Measurements from ENCODE around the gene GALC. TPM values are rescaled to one million over a fixed set of nuclear protein-coding genes. Genes with fewer than 3 reads are reported as not detected.

Gene GALC
- total RNA-seq, 1 donor from 2014 or later: 7.3 TPM

DNA sequence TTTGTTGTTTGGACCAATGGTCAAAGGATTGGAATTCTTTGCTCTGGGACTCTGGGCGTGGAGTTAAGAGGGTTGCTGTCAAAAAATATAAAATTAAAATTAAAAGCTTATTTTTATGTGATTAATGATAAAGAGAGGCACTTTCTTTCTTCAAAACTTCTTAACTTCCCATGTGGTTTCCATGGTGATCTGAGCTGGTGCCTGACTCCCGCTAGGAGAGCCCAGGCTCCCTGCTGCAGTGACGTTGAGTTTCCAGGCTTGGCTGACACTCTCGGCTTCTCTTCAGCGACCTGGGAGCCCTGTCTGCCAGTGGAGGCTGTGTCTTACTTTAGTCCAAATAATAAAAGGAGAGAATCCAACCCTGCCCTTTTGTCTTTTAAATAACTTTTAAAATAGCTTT, 84.4 kb downstream of the GALC start:
- intact Hi-C loops (cut with micrococcal nuclease): no loop called here
- Mint-ChIP-seq H3K27me3 (peaks cover 7% of the 10 kb centered on the region), H3K4me1 (no peaks in the 10 kb centered on the region), H3K36me3 (ENCODE audit: low read depth) (no peaks in the 10 kb centered on the region), H3K9me3 (no peaks in the 10 kb centered on the region), H3K27ac (no peak overlapping the region), H3K4me3 (no peak overlapping the region)
- DNase-seq: no peak

DNA sequence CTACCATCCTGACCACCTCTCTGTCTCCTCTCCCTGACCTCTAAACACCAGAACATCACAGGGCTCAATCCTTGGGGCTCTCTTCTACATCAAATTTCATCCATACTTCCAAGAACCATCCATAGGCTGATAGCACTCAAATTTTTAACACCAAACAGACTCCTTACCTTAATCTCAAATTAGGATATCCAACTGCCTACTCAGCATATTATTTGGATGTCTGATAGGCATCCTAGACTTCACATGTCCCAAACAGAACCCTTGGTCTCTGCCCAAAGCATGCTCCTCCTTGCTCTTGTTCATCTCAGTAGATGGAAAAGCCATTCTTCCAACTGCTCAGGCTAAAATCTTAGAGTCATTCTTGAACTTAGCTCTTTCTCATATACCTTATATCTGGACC, 91.3 kb downstream of the GALC start:
- intact Hi-C loops (cut with micrococcal nuclease): no loop called here

DNA sequence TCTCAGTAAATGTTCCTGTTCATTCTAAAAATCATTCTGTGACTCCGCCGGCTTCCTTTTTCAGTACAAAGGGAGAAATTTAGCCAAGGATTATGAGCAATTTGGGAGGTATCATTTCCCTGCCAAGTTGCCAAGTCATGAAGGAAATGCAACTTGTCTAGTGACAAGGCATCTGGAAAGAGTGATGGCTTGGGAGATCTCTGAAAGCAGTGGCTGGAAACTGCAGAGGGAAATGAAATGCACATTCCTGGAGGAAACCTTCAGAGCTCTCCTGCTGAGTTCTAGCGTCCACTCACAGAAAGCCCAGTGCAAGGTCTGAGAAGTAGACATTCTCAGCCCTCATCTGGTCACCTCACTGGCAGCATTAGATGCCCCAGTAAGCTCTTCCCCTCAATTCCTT, 91.7 kb downstream of the GALC start:
- H3K4me1 Mint-ChIP-seq: no peaks in the 10 kb centered on the region
- H3K9me3 Mint-ChIP-seq: no peaks in the 10 kb centered on the region
- H3K36me3 Mint-ChIP-seq (ENCODE audit: low read depth): no peaks in the 10 kb centered on the region
- intact Hi-C loops (cut with micrococcal nuclease): no loop called here
- no peak overlapping the region for H3K4me3 Mint-ChIP-seq
- H3K27ac Mint-ChIP-seq: no peak overlapping the region
- no peak for DNase-seq
- H3K27me3 Mint-ChIP-seq: peaks cover 28% of the 10 kb centered on the region

More for the DNA sequence above, 91.3 kb downstream of the GALC start:
- Mint-ChIP-seq H3K4me3 (no peak overlapping the region), H3K36me3 (ENCODE audit: low read depth) (no peaks in the 10 kb centered on the region), H3K4me1 (no peaks in the 10 kb centered on the region), H3K9me3 (no peaks in the 10 kb centered on the region), H3K27me3 (peaks cover 25% of the 10 kb centered on the region), H3K27ac (no peak overlapping the region)
- no peak for DNase-seq

DNA sequence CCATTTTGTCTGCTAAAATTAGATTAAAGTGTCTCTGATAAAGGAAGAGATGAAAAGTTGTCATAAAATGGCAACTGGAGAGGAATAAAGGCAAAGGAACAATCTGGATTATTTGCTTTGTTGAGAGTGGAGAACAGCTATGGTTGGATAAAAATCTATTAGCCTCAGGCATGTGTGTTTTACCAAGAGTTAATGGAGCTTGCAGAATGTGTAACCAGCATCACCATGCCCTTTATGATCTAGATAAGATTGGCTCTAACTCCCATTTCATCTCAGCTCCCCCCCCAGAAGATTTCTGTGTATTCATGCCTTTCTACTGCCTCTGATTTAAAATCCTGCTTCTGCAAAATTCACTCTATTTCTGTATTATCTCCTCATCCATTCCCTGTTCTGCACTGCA, 93.8 kb downstream of the GALC start:
- no peak overlapping the region for H3K4me3 Mint-ChIP-seq
- H3K9me3 Mint-ChIP-seq: no peaks in the 10 kb centered on the region
- H3K36me3 Mint-ChIP-seq (ENCODE audit: low read depth): no peaks in the 10 kb centered on the region
- H3K27me3 Mint-ChIP-seq: peaks cover 28% of the 10 kb centered on the region
- no peaks in the 10 kb centered on the region for H3K4me1 Mint-ChIP-seq
- DNase-seq: no peak
- H3K27ac Mint-ChIP-seq: no peak overlapping the region
- intact Hi-C loops (cut with micrococcal nuclease): no loop called here

DNA sequence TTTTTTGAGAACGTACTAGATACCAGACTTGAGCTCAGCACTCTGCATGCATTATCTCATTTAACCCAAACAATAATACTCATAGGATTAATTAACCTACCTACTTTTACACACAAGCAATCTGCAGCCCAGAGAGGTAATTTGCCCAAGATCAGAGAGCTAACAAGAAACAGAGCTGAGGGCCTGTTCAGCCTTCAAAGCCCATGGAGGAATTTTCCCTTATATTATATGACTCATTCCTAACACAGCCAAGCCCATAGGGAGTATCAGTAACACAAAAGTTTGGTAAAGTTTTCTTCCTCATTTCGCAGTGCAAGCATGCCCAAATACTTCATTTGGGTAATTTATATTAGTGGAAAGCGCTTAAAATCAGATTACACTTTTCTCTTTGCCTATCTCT, 94.7 kb downstream of the GALC start:
- Mint-ChIP-seq H3K4me3 (no peak overlapping the region), H3K36me3 (ENCODE audit: low read depth) (no peaks in the 10 kb centered on the region), H3K27ac (no peak overlapping the region), H3K9me3 (no peaks in the 10 kb centered on the region), H3K4me1 (no peaks in the 10 kb centered on the region), H3K27me3 (peaks cover 29% of the 10 kb centered on the region)
- intact Hi-C loops (cut with micrococcal nuclease): no loop called here
- no peak for DNase-seq

DNA sequence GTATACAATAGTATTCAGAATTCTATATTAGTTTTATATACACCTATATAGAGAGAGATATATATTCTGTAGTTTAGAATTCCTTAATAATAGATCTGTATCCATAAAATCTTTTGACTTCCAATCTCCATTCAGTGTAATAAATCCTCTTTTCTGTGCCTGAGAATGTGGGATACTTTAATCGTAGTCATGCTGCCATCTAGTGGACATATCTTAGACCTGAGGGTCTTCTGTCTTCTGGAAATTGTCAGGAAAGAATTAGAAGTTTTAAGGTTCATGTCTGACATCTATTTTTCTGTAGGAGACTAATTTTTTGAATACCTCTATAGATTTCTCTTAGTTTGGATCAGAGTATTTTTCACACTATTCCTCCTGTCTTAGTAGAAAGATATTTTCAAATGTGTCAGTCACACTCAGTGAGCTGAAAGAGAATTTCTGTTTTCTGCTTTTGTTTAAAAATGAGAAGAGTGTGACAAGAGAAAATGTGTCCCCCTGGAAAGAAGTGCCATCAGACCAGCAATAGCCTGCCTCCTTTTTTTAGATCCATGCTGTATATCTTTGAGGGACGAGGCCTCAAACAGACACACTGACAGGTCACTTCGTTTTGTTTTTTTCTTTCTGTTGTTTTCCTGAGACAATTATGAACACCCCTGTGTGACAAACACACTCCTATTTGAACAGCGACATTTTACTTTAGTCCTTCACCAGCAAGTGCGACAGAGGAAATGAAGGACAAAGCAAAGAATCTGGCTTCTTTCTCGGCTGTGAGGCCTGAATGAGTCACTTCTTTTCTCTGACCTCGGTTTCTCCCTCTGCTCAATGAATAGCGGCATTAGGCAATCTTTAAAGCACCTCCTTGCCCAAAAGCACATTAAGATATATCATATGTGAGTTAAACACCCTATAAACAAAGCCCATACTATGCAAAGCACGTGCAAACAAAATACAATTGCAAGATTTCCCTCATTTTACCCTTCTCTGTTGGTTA, 96.3 kb downstream of the GALC start:
- intact Hi-C loops (cut with micrococcal nuclease): loop anchor here (1.0 to 2.0 kb wide), 2 partner anchors 91 to 152 kb away; no protein-coding TSS in a partner anchor
- peaks cover 29% of the 10 kb centered on the region for H3K27me3 Mint-ChIP-seq
- H3K4me3 Mint-ChIP-seq: no peak overlapping the region
- no peaks in the 10 kb centered on the region for H3K4me1 Mint-ChIP-seq
- peak; percentile 59 for DNase-seq
- H3K9me3 Mint-ChIP-seq: no peaks in the 10 kb centered on the region
- H3K27ac Mint-ChIP-seq: no peak overlapping the region
- no peaks in the 10 kb centered on the region for H3K36me3 Mint-ChIP-seq (ENCODE audit: low read depth)

DNA sequence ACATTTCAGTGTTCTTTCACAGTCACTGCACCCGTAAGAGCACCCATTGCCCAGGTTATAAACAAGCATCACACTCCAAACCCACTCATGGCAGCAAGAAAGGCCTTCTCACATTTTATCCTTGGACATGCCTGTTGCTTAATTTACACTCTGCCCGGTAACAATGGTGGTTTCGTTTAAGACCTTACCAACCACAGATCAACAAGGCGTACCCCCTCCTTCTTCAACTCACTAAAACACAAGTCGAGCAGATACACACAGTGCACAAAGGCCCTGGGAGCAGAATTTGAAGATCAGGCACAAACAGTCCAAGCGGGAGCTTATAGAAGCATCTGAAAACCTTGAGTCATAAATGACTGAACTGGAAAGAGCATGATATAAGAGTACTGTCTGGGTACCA, 98.1 kb downstream of the GALC start:
- H3K36me3 Mint-ChIP-seq (ENCODE audit: low read depth): no peaks in the 10 kb centered on the region
- no peaks in the 10 kb centered on the region for H3K9me3 Mint-ChIP-seq
- H3K4me1 Mint-ChIP-seq: no peaks in the 10 kb centered on the region
- no peak overlapping the region for H3K27ac Mint-ChIP-seq
- peaks cover 29% of the 10 kb centered on the region for H3K27me3 Mint-ChIP-seq
- no peak for DNase-seq
- intact Hi-C loops (cut with micrococcal nuclease): no loop called here
- H3K4me3 Mint-ChIP-seq: no peak overlapping the region

DNA sequence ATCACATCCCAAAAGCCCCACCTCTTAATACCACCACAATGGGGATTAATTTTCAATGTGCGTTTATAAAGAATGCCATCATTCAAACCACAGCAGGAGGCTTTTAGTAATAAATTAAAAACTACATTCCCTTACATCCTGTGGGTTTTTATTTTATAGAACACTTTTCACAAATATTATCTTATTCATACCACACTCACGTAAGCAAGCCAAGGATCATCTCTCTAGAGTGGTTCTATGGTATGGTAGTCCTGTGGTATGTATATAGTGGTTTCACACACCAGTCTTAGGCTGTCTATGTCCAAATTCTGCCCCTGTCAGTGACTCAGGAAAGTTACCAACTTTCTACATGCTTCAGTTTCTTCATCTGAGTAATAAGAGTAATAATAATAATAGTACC, 100.2 kb downstream of the GALC start:
- intact Hi-C loops (cut with micrococcal nuclease): no loop called here
- Mint-ChIP-seq H3K27ac (no peak overlapping the region), H3K4me3 (no peak overlapping the region), H3K27me3 (peaks cover 18% of the 10 kb centered on the region), H3K4me1 (no peaks in the 10 kb centered on the region), H3K36me3 (ENCODE audit: low read depth) (no peaks in the 10 kb centered on the region), H3K9me3 (no peaks in the 10 kb centered on the region)
- no peak for DNase-seq

DNA sequence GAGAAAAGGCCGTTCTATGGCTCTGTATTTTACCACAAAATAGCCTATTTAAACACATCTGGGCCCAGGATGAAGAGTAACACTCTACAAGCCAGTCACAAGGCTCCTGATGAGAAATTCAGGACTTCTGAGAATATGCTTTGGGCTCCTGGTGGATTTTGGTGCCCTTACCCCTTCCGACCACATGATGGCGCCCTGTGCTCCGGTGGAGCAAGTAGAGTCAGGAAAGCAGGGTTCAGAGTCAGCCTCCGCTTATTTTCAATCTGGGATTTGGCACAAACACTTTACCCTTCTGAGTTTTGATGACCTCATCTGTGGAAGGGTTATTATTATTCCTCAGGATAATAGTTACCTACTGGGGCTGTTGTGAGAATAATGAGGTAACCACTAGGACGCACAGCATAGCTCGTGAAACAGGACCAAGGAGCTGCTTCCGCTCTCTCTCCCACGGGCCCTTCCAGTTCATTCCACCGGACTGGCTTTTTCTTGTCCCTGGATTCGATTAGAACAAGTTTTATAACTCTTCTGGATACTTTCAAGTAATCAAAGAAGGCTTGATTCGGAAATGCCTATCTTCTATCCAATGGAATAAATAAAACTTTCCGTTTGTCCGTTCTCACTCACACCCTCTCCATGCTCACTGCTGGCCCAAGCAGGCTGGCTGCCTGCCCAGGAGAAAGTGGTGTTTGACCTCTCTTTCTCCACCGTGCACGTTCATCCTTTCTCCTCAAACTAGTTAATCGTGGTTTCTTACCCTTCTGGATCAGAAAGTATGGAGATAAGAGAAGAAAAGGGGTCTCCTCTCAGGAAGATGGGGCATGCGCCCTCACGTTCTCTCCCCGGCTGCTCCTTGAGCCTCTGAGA, 104.6 kb downstream of the GALC start:
- H3K36me3 Mint-ChIP-seq (ENCODE audit: low read depth): no peaks in the 10 kb centered on the region
- H3K9me3 Mint-ChIP-seq: no peaks in the 10 kb centered on the region
- DNase-seq: peak; percentile 73
- H3K27me3 Mint-ChIP-seq: peaks cover 6% of the 10 kb centered on the region
- intact Hi-C loops (cut with micrococcal nuclease): no loop called here
- H3K27ac Mint-ChIP-seq: no peak overlapping the region
- H3K4me1 Mint-ChIP-seq: no peaks in the 10 kb centered on the region
- no peak overlapping the region for H3K4me3 Mint-ChIP-seq

DNA sequence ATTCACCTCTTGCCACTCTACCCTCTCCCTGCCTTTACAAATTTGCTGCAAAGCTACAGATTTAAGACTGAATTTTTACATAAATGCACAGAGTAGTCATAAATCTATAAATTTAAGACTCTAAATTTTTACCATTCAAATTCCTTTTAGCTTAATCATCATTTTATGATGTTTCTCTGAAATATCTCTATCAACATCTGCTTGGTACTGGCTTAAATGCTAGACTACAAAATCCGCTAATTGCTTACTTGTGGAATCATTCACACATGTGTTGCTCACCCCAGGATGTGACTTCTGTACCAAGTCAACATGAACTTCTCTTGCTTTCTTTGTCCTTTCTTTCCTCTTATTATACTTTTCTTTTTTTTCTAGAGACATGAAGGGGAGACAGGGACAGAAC, 109.2 kb downstream of the GALC start:
- Mint-ChIP-seq H3K4me1 (no peaks in the 10 kb centered on the region), H3K27me3 (peaks cover 6% of the 10 kb centered on the region), H3K27ac (no peak overlapping the region), H3K36me3 (ENCODE audit: low read depth) (no peaks in the 10 kb centered on the region), H3K4me3 (no peak overlapping the region), H3K9me3 (no peaks in the 10 kb centered on the region)
- no peak for DNase-seq
- intact Hi-C loops (cut with micrococcal nuclease): no loop called here

Other genes with a start within 250 kb of the GALC start
- gene GPR65, start 12.0 kb upstream of the GALC start, total RNA-seq: 8.1 and 8.3 TPM in 2 replicates